BLaER1 (cell line): ENCODE measurements around the gene HSDL1.

Experiments
- H3K27ac ChIP-seq: shearing (Covaris generic); formaldehyde crosslinking; 2 replicates; pipeline ENCODE4 v1.8.1; 2022
- H3K27me3 ChIP-seq: shearing (Covaris generic); formaldehyde crosslinking; 2 replicates; pipeline ENCODE4 v1.8.1; 2022
- H3K36me3 ChIP-seq: shearing (Covaris generic); formaldehyde crosslinking; 2 replicates; pipeline ENCODE4 v1.8.1; 2022
- H3K4me1 ChIP-seq: shearing (Covaris generic); formaldehyde crosslinking; 2 replicates; pipeline ENCODE4 v1.8.1; 2022
- H3K4me2 ChIP-seq: shearing (Covaris generic); formaldehyde crosslinking; 2 replicates; pipeline ENCODE4 v1.8.1; 2022
- H3K4me3 ChIP-seq: shearing (Covaris generic); formaldehyde crosslinking; 2 replicates; pipeline ENCODE4 v1.8.1; 2022
- H3K9ac ChIP-seq: shearing (Covaris generic); formaldehyde crosslinking; 2 replicates; pipeline ENCODE4 v1.8.1; 2022
- H3K9me3 ChIP-seq: shearing (Covaris generic); formaldehyde crosslinking; 2 replicates; pipeline ENCODE4 v1.8.1; 2022
- H4K20me1 ChIP-seq: shearing (Covaris generic); formaldehyde crosslinking; 2 replicates; pipeline ENCODE4 v1.8.1; 2022
- Cebpa-rat ChIP-seq: shearing (Covaris generic); IDR thresholded peaks from 2 replicates; pipeline ENCODE4 v1.8.1; 2022

HSDL1 gene

DNA sequence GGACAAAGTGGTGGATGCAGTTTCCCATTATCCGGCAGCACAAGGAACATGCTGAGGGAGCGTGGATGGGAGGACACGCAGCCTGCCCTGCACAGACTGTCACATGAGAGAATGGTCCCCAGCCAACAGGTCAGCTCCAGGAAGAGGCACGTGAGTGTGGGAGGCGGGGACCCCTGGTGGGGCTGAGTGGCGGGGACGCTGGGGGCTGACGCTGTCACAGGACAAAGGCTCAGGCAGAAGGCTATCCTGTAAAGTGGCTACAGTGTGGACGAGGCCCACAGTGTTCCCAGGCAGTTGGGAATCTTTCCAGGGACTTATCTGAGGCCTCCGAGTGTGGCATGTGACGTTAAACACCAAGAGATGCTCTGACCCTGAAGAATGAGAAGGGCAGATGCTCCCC lies 58.6 kb downstream of the HSDL1 start:
- Histone ChIP-seq H3K36me3 (peaks cover 64% of the 10 kb centered on the region), H3K9me3 (no peaks in the 10 kb centered on the region), H4K20me1 (peaks cover 71% of the 10 kb centered on the region), H3K4me1 (peaks cover 83% of the 10 kb centered on the region), H3K4me2 (peak overlapping the region; percentile 90), H3K27me3 (no peaks in the 10 kb centered on the region), H3K4me3 (peak overlapping the region; percentile 49), H3K27ac (peak overlapping the region; percentile 54), H3K9ac (peak overlapping the region; percentile 39)
- TF ChIP-seq Cebpa-rat: no peak

- H3K4me2 ChIP-seq: peak overlapping the region; percentile 90
- H3K27ac ChIP-seq: peak overlapping the region; percentile 54
- peak overlapping the region; percentile 39; the same call in 1 of the 2 replicates for H3K9ac ChIP-seq
Observed at GRCh38 chr16:84085773-84086172, 59.2 kb downstream of the HSDL1 start.

DNA sequence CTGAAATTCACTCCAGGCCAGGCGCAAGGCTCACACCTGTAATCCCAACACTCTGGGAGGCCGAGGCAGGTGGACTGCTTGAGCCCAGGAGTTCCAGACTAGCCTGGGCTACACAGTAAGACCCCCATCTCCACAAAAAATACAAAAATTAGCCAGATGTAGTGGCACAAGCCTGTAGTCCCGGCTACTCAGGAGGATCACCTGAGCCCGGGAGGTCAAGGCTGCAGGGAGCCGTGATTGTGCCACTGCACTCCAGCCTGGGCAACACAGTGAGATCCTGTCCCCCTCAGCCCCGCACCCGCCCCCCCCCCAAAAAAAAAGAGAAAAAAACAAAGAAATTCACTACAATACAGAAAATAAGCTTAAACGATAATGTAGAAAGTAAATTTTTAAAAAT lies 59.7 kb downstream of the HSDL1 start:
- H3K27me3 ChIP-seq: no peaks in the 10 kb centered on the region
- no peak for TF ChIP-seq Cebpa-rat
- peaks cover 70% of the 10 kb centered on the region for H4K20me1 ChIP-seq
- H3K9me3 ChIP-seq: no peaks in the 10 kb centered on the region
- peak overlapping the region; percentile 90 for H3K4me2 ChIP-seq
- H3K36me3 ChIP-seq: peaks cover 67% of the 10 kb centered on the region
- peak overlapping the region; percentile 23; the same call in 1 of the 2 replicates for H3K27ac ChIP-seq
- no peak overlapping the region for H3K9ac ChIP-seq
- peaks cover 79% of the 10 kb centered on the region for H3K4me1 ChIP-seq
- peak overlapping the region; percentile 49; the same call in 1 of the 2 replicates for H3K4me3 ChIP-seq

More at GRCh38 chr16:84085773-84086172, 59.2 kb downstream of the HSDL1 start:
- Histone ChIP-seq H4K20me1 (peaks cover 70% of the 10 kb centered on the region), H3K36me3 (peaks cover 64% of the 10 kb centered on the region), H3K27me3 (no peaks in the 10 kb centered on the region), H3K4me3 (peak overlapping the region; percentile 49), H3K4me1 (peaks cover 79% of the 10 kb centered on the region), H3K9me3 (no peaks in the 10 kb centered on the region)
- TF ChIP-seq Cebpa-rat: no peak

DNA sequence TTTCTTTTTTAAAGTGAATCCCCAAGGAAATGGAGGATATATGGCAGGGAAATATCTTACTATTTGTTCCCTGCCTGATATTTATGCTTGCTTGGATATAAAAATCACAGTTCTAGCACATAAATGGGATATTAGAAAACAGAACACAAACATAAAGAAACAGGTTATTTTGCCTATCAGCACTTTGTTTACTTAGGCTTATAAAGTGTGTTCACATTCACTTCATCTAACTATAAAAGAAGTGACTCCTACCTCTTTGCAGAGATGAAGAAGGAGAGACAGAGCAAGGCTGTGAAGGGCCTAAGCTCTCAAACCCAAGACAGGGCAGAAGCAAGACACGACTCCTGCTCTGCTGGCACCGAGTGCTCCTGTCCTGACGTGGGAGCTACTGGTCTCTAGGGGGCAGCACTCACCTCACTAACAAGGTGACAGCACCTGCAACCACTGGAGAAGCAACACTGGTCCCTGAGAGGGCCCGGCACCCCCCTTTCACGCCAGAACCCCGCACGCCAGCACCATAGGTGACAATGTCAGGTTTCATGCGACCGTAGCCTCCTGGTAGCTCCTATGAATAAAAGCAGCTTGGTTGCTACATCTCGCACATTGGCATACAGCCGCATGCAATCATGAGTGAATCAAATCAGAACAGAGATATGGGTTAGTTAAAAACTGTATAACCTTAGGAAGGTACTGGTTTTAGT lies 60.3 kb downstream of the HSDL1 start:
- Histone ChIP-seq H3K4me2 (peak overlapping the region; percentile 90), H3K9me3 (no peaks in the 10 kb centered on the region), H3K9ac (no peak overlapping the region; the same call in 1 of the 2 replicates), H3K27me3 (no peaks in the 10 kb centered on the region), H3K4me1 (peaks cover 75% of the 10 kb centered on the region), H3K27ac (peak overlapping the region; percentile 23; the same call in 1 of the 2 replicates), H3K4me3 (no peak overlapping the region), H4K20me1 (peaks cover 70% of the 10 kb centered on the region), H3K36me3 (peaks cover 67% of the 10 kb centered on the region)
- TF ChIP-seq Cebpa-rat: no peak

GRCh38 chr16:84082835-84083569 lies 62.0 kb downstream of the HSDL1 start:
- Histone ChIP-seq H3K9ac (no peak overlapping the region; the same call in 1 of the 2 replicates), H4K20me1 (peaks cover 70% of the 10 kb centered on the region), H3K27me3 (no peaks in the 10 kb centered on the region), H3K9me3 (no peaks in the 10 kb centered on the region), H3K4me2 (0 out of 2 replicates have a peak overlapping the region, but pooled peaks have one; percentile 3), H3K27ac (no peak overlapping the region), H3K4me3 (no peak overlapping the region), H3K4me1 (peaks cover 58% of the 10 kb centered on the region), H3K36me3 (peaks cover 80% of the 10 kb centered on the region)
- TF ChIP-seq Cebpa-rat: no peak

GRCh38 chr16:84082110-84082509 lies 62.9 kb downstream of the HSDL1 start:
- H3K27ac ChIP-seq: no peak overlapping the region
- H3K9ac ChIP-seq: no peak overlapping the region
- no peaks in the 10 kb centered on the region for H3K27me3 ChIP-seq
- no peak overlapping the region for H3K4me3 ChIP-seq
- peaks cover 70% of the 10 kb centered on the region for H4K20me1 ChIP-seq
- peaks cover 49% of the 10 kb centered on the region for H3K4me1 ChIP-seq
- TF ChIP-seq Cebpa-rat: no peak
- H3K4me2 ChIP-seq: no peak overlapping the region
- H3K36me3 ChIP-seq: peaks cover 87% of the 10 kb centered on the region
- H3K9me3 ChIP-seq: no peaks in the 10 kb centered on the region

- peaks cover 87% of the 10 kb centered on the region for H3K36me3 ChIP-seq
- H3K27me3 ChIP-seq: no peaks in the 10 kb centered on the region
- no peaks in the 10 kb centered on the region for H3K9me3 ChIP-seq
- H3K9ac ChIP-seq: no peak overlapping the region
- no peak overlapping the region for H3K4me3 ChIP-seq
- no peak overlapping the region for H3K27ac ChIP-seq
- no peak overlapping the region for H3K4me2 ChIP-seq
- H3K4me1 ChIP-seq: peaks cover 43% of the 10 kb centered on the region
- no peak for TF ChIP-seq Cebpa-rat
- peaks cover 70% of the 10 kb centered on the region for H4K20me1 ChIP-seq
Observed at GRCh38 chr16:84081446-84081989, 63.5 kb downstream of the HSDL1 start.

DNA sequence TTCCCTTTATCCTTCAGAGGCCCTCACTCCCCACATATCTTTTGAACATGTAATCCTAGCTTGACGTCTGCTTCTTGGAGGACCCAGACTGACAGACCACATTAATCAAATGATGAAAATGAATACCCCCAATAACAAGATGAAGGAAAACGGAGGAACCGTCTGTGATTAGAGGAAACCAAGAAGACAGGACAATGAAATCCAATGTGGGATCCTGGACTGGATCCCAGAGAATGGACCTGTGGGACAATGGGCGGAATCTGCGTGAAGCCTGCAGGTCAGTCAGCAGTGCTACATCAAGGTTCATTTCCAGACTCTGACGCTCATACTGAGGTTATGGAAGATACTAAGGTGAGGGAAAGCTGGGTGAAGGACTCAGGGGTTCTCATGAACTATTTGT lies 64.2 kb downstream of the HSDL1 start:
- peaks cover 36% of the 10 kb centered on the region for H3K4me1 ChIP-seq
- H3K9me3 ChIP-seq: no peaks in the 10 kb centered on the region
- H3K9ac ChIP-seq: 0 out of 2 replicates have a peak overlapping the region, but pooled peaks have one; percentile 38
- no peak overlapping the region for H3K4me3 ChIP-seq
- TF ChIP-seq Cebpa-rat: no peak
- 0 out of 2 replicates have a peak overlapping the region, but pooled peaks have one; percentile 22 for H3K27ac ChIP-seq
- no peaks in the 10 kb centered on the region for H3K27me3 ChIP-seq
- H3K36me3 ChIP-seq: peaks cover 87% of the 10 kb centered on the region
- peaks cover 71% of the 10 kb centered on the region for H4K20me1 ChIP-seq
- 0 out of 2 replicates have a peak overlapping the region, but pooled peaks have one; percentile 9 for H3K4me2 ChIP-seq

DNA sequence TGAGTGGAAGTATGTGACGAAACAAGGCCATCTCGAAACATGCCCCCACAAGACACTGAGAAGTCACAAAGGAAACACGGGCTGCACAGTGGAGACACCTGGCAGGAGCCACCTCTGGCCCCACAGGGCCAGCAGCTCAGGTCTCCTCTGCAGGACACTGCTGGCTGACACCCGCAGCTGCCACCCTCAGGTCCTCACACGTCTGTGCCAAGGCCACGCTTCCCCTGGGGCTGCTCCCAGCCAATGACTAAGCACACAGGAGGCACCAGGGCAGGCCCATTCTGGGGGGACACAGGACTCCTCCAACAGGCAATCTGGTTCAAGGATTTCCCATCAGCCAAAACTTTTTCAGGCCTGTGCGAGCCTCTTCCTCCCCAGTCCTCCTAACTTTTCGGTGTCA lies 64.6 kb downstream of the HSDL1 start:
- H3K27ac ChIP-seq: 0 out of 2 replicates have a peak overlapping the region, but pooled peaks have one; percentile 22
- H3K4me2 ChIP-seq: 0 out of 2 replicates have a peak overlapping the region, but pooled peaks have one; percentile 9
- 0 out of 2 replicates have a peak overlapping the region, but pooled peaks have one; percentile 38 for H3K9ac ChIP-seq
- peaks cover 92% of the 10 kb centered on the region for H3K36me3 ChIP-seq
- no peaks in the 10 kb centered on the region for H3K27me3 ChIP-seq
- H3K9me3 ChIP-seq: no peaks in the 10 kb centered on the region
- H3K4me3 ChIP-seq: no peak overlapping the region
- H3K4me1 ChIP-seq: peaks cover 32% of the 10 kb centered on the region
- no peak for TF ChIP-seq Cebpa-rat
- H4K20me1 ChIP-seq: peaks cover 76% of the 10 kb centered on the region

GRCh38 chr16:84079664-84080063 lies 65.3 kb downstream of the HSDL1 start:
- H3K36me3 ChIP-seq: peaks cover 97% of the 10 kb centered on the region

More at GRCh38 chr16:84079664-84080063, 65.3 kb downstream of the HSDL1 start:
- H3K4me3 ChIP-seq: no peak overlapping the region
- peaks cover 25% of the 10 kb centered on the region for H3K4me1 ChIP-seq
- H3K4me2 ChIP-seq: no peak overlapping the region
- H3K9me3 ChIP-seq: no peaks in the 10 kb centered on the region
- H3K27me3 ChIP-seq: no peaks in the 10 kb centered on the region
- H4K20me1 ChIP-seq: peaks cover 77% of the 10 kb centered on the region
- no peak overlapping the region for H3K9ac ChIP-seq
- H3K27ac ChIP-seq: no peak overlapping the region
- no peak for TF ChIP-seq Cebpa-rat
